NCI-H1105 treated with DMSO at 0.1 percent for 48 hours (cell line): ENCODE measurements around the gene HSPB7.
A peak's percentile ranks its signal among the peaks of the same experiment; 100 is the strongest.
"Not testable (repeated sequence)": the region's sequence is repeated elsewhere in the genome, so short reads cannot be mapped to it uniquely, and the experiment has no call there.

Experiments used
- DNase-seq: peaks from one replicate; lab custom pipeline; 2025; lab: John Stamatoyannopoulos, UW

The HSPB7 gene

GRCh38 chr1:16050328-16050727 is 32.5 kb upstream of the HSPB7 start:
- no peak for DNase-seq

- DNase-seq, result peak; percentile 80
These were observed 30.8 kb upstream of the HSPB7 start for GRCh38 chr1:16048573-16049189.

- DNase-seq, result no peak
These were observed 30.1 kb upstream of the HSPB7 start for GRCh38 chr1:16047791-16048475.

- no peak for DNase-seq
These were observed 29.0 kb upstream of the HSPB7 start for GRCh38 chr1:16046842-16047241.

GRCh38 chr1:16043950-16044349 is 26.1 kb upstream of the HSPB7 start:
- no peak for DNase-seq

GRCh38 chr1:16043521-16043920 is 25.7 kb upstream of the HSPB7 start, which contains the start of gene CLCNKB:
Gene CLCNKB (plus strand): TSS chr1:16043782. CDS start chr1:16044493, 711 bp downstream.
- no peak for DNase-seq

GRCh38 chr1:16042654-16043053 is 24.8 kb upstream of the HSPB7 start:
- DNase-seq, result not testable (repeated sequence)

GRCh38 chr1:16042096-16042495 is 24.3 kb upstream of the HSPB7 start:
- no peak for DNase-seq

- no peak for DNase-seq
These were observed 23.4 kb upstream of the HSPB7 start for GRCh38 chr1:16041200-16041599.

GRCh38 chr1:16039871-16040270 is 22.0 kb upstream of the HSPB7 start:
- not testable (repeated sequence) for DNase-seq

- no peak for DNase-seq
These were observed 20.7 kb upstream of the HSPB7 start for GRCh38 chr1:16038620-16038912.

GRCh38 chr1:16036461-16036860 is 18.6 kb upstream of the HSPB7 start:
- not testable (repeated sequence) for DNase-seq

GRCh38 chr1:16033103-16033632 is 15.3 kb upstream of the HSPB7 start:
- DNase-seq, result not testable (repeated sequence)

GRCh38 chr1:16032388-16033102 is 14.7 kb upstream of the HSPB7 start:
- peak; percentile 53 for DNase-seq

- no peak for DNase-seq
These were observed 13.7 kb upstream of the HSPB7 start for GRCh38 chr1:16031551-16031950.

GRCh38 chr1:16029288-16029687 is 11.4 kb upstream of the HSPB7 start:
- no peak for DNase-seq

GRCh38 chr1:16029003-16029268 is 11.1 kb upstream of the HSPB7 start:
- not testable (repeated sequence) for DNase-seq

GRCh38 chr1:16028237-16029002 is 10.6 kb upstream of the HSPB7 start:
- no peak for DNase-seq

GRCh38 chr1:16026723-16027484 is 9.1 kb upstream of the HSPB7 start:
- no peak for DNase-seq

- not testable (repeated sequence) for DNase-seq
These were observed 8.5 kb upstream of the HSPB7 start for GRCh38 chr1:16026302-16026701.

GRCh38 chr1:16023050-16023653 is 5.3 kb upstream of the HSPB7 start:
- no peak for DNase-seq
